Tibial nerve (tissue), 4 donors: Measurements from ENCODE around the gene FAM163B.

Source experiments
- EP300 ChIP-seq, 2 donors: sonication (generic); formaldehyde crosslinking; IDR thresholded peaks; one replicate each; pipeline ENCODE4 v1.6.1; 2017; ENCODE audit warnings: antibody characterized with exemption in 2 of 2, mild to moderate bottlenecking in 1 of 2
- POLR2A ChIP-seq, 2 donors: fragments of 450-650 bp; IDR thresholded peaks; one replicate each; pipeline ENCODE4 v1.6.1; 2017; ENCODE audit warnings: antibody characterized with exemption in 2 of 2, mild to moderate bottlenecking in 2 of 2, moderate library complexity in 2 of 2
- TF ChIP-seq, protein P1 (sequence below), 5 experiments: fragments of 200-600 bp in 3 of 5; fragments of 450-650 bp in 2 of 5; sonication (generic) in 3 of 5; IDR thresholded peaks; one replicate each; pipeline ENCODE4 v1.5.1; 2016 to 2019; ENCODE audit warnings: antibody characterized with exemption in 5 of 5, mild to moderate bottlenecking in 3 of 5, moderate library complexity in 2 of 5

DNA sequence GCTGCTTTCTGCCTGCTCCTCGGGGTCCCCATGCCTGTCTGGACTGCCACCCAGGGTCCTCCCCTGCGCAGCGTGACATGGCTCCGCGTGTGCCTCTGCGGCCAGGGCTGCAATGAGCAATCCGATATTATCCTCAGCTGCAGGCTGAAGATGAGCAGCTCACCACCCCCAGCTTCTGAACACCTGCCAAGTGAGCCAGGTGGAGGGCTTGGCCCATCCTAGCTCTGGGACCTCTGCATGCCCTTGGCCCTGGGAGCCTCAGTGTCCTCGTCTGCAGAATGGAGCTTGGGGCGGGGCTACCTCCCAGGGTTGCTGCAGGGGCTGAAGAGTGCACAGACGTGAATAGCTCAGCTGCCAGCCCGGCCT lies 80.3 kb downstream of the FAM163B start:
- TF ChIP-seq, protein P1, sequence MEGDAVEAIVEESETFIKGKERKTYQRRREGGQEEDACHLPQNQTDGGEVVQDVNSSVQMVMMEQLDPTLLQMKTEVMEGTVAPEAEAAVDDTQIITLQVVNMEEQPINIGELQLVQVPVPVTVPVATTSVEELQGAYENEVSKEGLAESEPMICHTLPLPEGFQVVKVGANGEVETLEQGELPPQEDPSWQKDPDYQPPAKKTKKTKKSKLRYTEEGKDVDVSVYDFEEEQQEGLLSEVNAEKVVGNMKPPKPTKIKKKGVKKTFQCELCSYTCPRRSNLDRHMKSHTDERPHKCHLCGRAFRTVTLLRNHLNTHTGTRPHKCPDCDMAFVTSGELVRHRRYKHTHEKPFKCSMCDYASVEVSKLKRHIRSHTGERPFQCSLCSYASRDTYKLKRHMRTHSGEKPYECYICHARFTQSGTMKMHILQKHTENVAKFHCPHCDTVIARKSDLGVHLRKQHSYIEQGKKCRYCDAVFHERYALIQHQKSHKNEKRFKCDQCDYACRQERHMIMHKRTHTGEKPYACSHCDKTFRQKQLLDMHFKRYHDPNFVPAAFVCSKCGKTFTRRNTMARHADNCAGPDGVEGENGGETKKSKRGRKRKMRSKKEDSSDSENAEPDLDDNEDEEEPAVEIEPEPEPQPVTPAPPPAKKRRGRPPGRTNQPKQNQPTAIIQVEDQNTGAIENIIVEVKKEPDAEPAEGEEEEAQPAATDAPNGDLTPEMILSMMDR (IDR thresholded peaks at IDR 0.05) = no peak
- TF ChIP-seq EP300 (IDR thresholded peaks at IDR 0.05) (no peak), POLR2A (IDR thresholded peaks at IDR 0.05) (no peak)
